OCI-LY3 (cell line): ENCODE data around the gene ZNF627.
"Not testable (repeated sequence)": the region's sequence is repeated elsewhere in the genome, so short reads cannot be mapped to it uniquely, and the experiment has no call there.

Experiments
- H2AFZ ChIP-seq: fragments of 200-600, 300-600 bp; shearing (Covaris generic); 2 replicates; pipeline ENCODE4 v1.6.0; 2014; ENCODE audit warnings: antibody characterized with exemption, low read depth, low read length
- H3K27ac ChIP-seq: fragments of 200-600, 300-600 bp; sonication (generic); 2 replicates; pipeline ENCODE4 v1.5.1; 2014; ENCODE audit warnings: mild to moderate bottlenecking, low read length, moderate library complexity, mixed read lengths
- H3K27me3 ChIP-seq: fragments of 200-600, 300-600 bp; sonication (generic); 2 replicates; pipeline ENCODE4 v1.6.1; 2014; ENCODE audit warnings: low read depth, low read length, mixed read lengths
- H3K36me3 ChIP-seq: fragments of 200-600, 300-600 bp; sonication (generic); replicated peaks from 2 replicates; pipeline ENCODE3; 2014; ENCODE audit warnings: low read depth, low read length, mixed read lengths
- H3K4me1 ChIP-seq: fragments of 300-600, 200-600 bp; sonication (generic); 2 replicates; pipeline ENCODE4 v1.6.1; 2014; ENCODE audit warnings: low read length, mixed read lengths
- H3K4me2 ChIP-seq: fragments of 200-600, 300-600 bp; sonication (generic); 2 replicates; pipeline ENCODE4 v1.6.1; 2014; ENCODE audit warnings: low read length, mixed read lengths
- H3K4me3 ChIP-seq: fragments of 300-600, 200-600 bp; sonication (generic); 2 replicates; pipeline ENCODE4 v1.5.1; 2014; ENCODE audit warnings: antibody characterized with exemption, mild to moderate bottlenecking, low read length, moderate library complexity
- H3K79me2 ChIP-seq: fragments of 300-600, 200-600 bp; shearing (Covaris generic); 2 replicates; pipeline ENCODE4 v1.6.1; 2014; ENCODE audit warnings: mild to moderate bottlenecking, low read length, mixed read lengths
- H3K9ac ChIP-seq: fragments of 300-600, 200-600 bp; shearing (Covaris generic); 2 replicates; pipeline ENCODE4 v1.6.0; 2014; ENCODE audit warnings: mild to moderate bottlenecking, low read length, moderate library complexity
- H3K9me3 ChIP-seq: fragments of 200-600, 300-600 bp; shearing (Covaris generic); 2 replicates; pipeline ENCODE4 v1.6.1; 2014; ENCODE audit warnings: low read length, mixed read lengths; ENCODE audit not compliant: insufficient read depth
- H4K20me1 ChIP-seq: fragments of 200-600, 300-600 bp; sonication (generic); 2 replicates; pipeline ENCODE4 v1.6.1; 2016; ENCODE audit warnings: low read length, mixed read lengths; ENCODE audit not compliant: insufficient read depth
- EZH2phosphoT487 ChIP-seq: fragments of 200-600 bp; shearing (Covaris generic); IDR thresholded peaks from 2 replicates; pipeline ENCODE4 v1.6.1; 2018; ENCODE audit warnings: antibody characterized with exemption, mixed run types, low read depth
- TF ChIP-seq, protein P1 (sequence below): fragments of 200-600, 300-600 bp; sonication (generic); IDR thresholded peaks from 2 replicates; pipeline ENCODE4 v1.5.1; 2014; ENCODE audit warnings: antibody characterized with exemption, low read length, low read depth

Gene ZNF627

GRCh38 chr19:11560404-11561051, 36.8 kb upstream of the ZNF627 start:
- Histone ChIP-seq H3K4me3 (peak overlapping the region; percentile 79), H3K4me1 (peaks cover 27% of the 10 kb centered on the region), H3K9ac (peak overlapping the region; percentile 65), H3K27me3 (no peaks in the 10 kb centered on the region), H3K79me2 (peaks cover 26% of the 10 kb centered on the region), H3K9me3 (no peaks in the 10 kb centered on the region), H3K27ac (peak overlapping the region; percentile 24), H3K4me2 (peak overlapping the region; percentile 86), H2AFZ (no peak overlapping the region), H3K36me3 (no peaks in the 10 kb centered on the region), H4K20me1 (peaks cover 18% of the 10 kb centered on the region; the same call in 1 of the 2 replicates)
- TF ChIP-seq EZH2phosphoT487, result no peak
- TF ChIP-seq, protein P1, sequence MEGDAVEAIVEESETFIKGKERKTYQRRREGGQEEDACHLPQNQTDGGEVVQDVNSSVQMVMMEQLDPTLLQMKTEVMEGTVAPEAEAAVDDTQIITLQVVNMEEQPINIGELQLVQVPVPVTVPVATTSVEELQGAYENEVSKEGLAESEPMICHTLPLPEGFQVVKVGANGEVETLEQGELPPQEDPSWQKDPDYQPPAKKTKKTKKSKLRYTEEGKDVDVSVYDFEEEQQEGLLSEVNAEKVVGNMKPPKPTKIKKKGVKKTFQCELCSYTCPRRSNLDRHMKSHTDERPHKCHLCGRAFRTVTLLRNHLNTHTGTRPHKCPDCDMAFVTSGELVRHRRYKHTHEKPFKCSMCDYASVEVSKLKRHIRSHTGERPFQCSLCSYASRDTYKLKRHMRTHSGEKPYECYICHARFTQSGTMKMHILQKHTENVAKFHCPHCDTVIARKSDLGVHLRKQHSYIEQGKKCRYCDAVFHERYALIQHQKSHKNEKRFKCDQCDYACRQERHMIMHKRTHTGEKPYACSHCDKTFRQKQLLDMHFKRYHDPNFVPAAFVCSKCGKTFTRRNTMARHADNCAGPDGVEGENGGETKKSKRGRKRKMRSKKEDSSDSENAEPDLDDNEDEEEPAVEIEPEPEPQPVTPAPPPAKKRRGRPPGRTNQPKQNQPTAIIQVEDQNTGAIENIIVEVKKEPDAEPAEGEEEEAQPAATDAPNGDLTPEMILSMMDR, result peak; percentile 94

DNA sequence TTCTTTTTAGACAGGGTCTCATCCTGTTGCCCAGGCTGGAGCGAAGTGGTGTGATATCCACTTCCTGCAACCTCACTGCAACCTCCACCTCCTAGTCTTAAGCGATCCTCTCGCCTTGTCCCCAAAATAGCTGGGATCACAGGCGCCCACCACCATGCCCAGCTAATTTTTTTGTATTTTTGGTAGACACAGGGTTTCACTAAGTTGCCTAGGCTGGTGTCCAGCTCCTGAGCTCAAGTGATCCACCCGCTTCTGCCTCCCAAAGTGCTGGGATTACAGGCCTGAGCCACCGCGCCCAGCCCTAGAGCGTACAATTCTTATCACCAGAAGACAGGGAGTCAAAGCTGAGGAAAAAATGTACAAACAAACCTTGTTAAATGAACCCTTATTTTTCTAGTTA, 33.8 kb upstream of the ZNF627 start:
- TF ChIP-seq, protein P1, result no peak
- no peak for TF ChIP-seq EZH2phosphoT487
- peaks cover 3% of the 10 kb centered on the region for H3K36me3 ChIP-seq
- no peaks in the 10 kb centered on the region for H4K20me1 ChIP-seq
- H3K27me3 ChIP-seq, result no peaks in the 10 kb centered on the region
- no peak overlapping the region for H3K27ac ChIP-seq
- H3K79me2 ChIP-seq, result peaks cover 9% of the 10 kb centered on the region
- no peak overlapping the region for H2AFZ ChIP-seq
- no peak overlapping the region for H3K9ac ChIP-seq
- no peaks in the 10 kb centered on the region for H3K9me3 ChIP-seq
- H3K4me2 ChIP-seq, result no peak overlapping the region
- H3K4me1 ChIP-seq, result peaks cover 32% of the 10 kb centered on the region
- no peak overlapping the region for H3K4me3 ChIP-seq

- not testable (repeated sequence) for H3K27ac ChIP-seq, H3K9ac ChIP-seq, H2AFZ ChIP-seq, H4K20me1 ChIP-seq, H3K9me3 ChIP-seq, H3K27me3 ChIP-seq, H3K79me2 ChIP-seq, H3K4me3 ChIP-seq, H3K36me3 ChIP-seq
- Histone ChIP-seq H3K4me2 (peak overlapping the region; percentile 16; the same call in 1 of the 2 replicates), H3K4me1 (peaks cover 38% of the 10 kb centered on the region)
These were observed 33.0 kb upstream of the ZNF627 start for GRCh38 chr19:11564082-11564807.

DNA sequence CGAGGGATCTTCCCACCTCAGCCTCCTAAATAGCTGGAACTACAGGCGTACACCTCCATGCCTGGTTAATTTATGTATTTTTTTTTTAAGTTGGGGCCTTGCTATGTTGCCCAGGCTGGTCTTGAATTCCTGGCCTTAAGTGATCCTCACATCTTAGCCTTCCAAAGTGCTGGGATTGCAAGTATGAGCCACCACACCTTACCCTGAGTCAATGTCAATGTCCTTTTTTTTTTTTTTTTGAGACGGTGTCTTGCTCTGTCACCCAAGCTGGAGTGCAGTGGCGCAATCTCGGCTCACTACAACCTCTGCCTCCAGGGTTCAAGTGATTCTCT, 31.7 kb upstream of the ZNF627 start:
- H3K27ac ChIP-seq, H2AFZ ChIP-seq, H3K4me3 ChIP-seq, H3K4me2 ChIP-seq, H3K9ac ChIP-seq, H3K27me3 ChIP-seq, H3K36me3 ChIP-seq, H3K79me2 ChIP-seq, H3K9me3 ChIP-seq, H4K20me1 ChIP-seq: not testable (repeated sequence)
- H3K4me1 ChIP-seq, result peaks cover 36% of the 10 kb centered on the region

DNA sequence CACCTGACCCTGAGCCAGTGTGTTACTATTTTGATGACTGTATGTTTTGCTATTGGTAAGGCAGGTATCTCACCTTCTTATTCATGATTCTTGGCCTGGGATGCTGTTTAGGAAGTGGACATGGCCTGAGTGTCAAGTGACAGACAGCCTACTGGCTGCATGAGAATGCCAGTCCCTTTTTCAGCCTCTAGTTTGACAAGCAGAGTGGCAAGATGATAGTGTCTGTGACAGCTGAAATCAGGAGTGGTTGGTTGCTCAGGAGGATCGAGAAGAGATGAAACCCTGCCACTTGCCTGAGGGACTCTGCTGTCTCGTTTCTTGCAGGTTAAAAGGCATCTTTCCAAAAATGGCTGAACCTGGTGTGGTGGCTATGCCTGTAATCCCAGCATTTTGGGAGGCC, 31.1 kb upstream of the ZNF627 start:
- H4K20me1 ChIP-seq, result no peaks in the 10 kb centered on the region
- no peak overlapping the region for H3K9ac ChIP-seq
- H2AFZ ChIP-seq, result no peak overlapping the region
- H3K27me3 ChIP-seq, result no peaks in the 10 kb centered on the region
- H3K36me3 ChIP-seq, result peaks cover 3% of the 10 kb centered on the region
- peaks cover 32% of the 10 kb centered on the region for H3K4me1 ChIP-seq
- H3K27ac ChIP-seq, result no peak overlapping the region
- H3K4me2 ChIP-seq, result no peak overlapping the region
- TF ChIP-seq EZH2phosphoT487, result no peak
- TF ChIP-seq, protein P1, result no peak
- no peaks in the 10 kb centered on the region for H3K79me2 ChIP-seq
- H3K9me3 ChIP-seq, result no peaks in the 10 kb centered on the region
- H3K4me3 ChIP-seq, result no peak overlapping the region
